ENCODE measurements around the gene NUBP1. TPM values are rescaled to one million over a fixed set of nuclear protein-coding genes. Genes with fewer than 3 reads are reported as not detected.

The NUBP1 gene
- 12.9 and 16.6 TPM in 2 replicates for total RNA-seq

DNA sequence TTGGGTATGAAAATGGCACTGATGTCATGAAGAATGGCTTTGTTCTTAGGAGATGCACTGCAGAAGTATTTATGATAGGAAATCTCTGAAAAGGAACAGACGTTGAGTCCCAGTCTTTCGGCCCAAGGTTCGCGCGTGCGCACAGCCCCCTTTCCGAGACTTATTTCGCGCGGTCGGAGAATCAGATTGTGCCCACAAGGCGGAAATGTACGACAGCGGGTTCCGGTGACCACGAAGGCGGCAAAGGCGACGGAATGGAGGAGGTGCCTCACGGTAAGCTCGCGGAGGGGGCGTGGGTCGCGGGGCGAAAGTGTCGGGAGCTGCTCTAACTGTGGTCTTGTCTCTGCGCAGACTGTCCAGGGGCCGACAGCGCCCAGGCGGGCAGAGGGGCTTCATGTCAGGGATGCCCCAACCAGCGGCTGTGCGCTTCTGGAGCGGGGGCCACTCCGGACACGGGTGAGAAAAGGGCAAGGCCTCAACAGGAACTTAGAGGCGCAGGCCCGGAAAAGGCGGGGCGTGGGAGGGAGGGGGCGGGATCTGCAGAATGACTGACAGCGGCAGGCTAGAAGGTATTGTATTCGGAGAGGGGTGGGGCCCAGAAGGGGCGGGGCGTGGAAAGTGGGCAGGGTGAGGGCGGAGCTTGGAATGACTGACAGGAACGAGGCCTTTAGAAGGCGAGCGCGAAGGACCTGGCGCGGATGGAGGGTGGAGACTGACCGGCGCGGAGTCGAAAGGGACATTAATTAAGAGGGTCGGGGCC lies at the start of gene NUBP1:
NUBP1 (plus strand) TSS at position 233 of the 760 bp plus-strand sequence; CDS start at position 255, 22 bp downstream.
- Histone ChIP-seq H3K36me3 (ENCODE audit: control insufficient read depth, insufficient read depth, low read length) (no peaks in the 10 kb centered on the region), H3K27me3 (ENCODE audit: control insufficient read depth, insufficient read depth, low read length) (no peaks in the 10 kb centered on the region), H3K4me3 (ENCODE audit: low read depth, low read length) (peak within 1 kb of the TSS; percentile 61)
- DNase-seq (ENCODE audit: low read depth) = peak; percentile 92
- TF ChIP-seq, protein P1, sequence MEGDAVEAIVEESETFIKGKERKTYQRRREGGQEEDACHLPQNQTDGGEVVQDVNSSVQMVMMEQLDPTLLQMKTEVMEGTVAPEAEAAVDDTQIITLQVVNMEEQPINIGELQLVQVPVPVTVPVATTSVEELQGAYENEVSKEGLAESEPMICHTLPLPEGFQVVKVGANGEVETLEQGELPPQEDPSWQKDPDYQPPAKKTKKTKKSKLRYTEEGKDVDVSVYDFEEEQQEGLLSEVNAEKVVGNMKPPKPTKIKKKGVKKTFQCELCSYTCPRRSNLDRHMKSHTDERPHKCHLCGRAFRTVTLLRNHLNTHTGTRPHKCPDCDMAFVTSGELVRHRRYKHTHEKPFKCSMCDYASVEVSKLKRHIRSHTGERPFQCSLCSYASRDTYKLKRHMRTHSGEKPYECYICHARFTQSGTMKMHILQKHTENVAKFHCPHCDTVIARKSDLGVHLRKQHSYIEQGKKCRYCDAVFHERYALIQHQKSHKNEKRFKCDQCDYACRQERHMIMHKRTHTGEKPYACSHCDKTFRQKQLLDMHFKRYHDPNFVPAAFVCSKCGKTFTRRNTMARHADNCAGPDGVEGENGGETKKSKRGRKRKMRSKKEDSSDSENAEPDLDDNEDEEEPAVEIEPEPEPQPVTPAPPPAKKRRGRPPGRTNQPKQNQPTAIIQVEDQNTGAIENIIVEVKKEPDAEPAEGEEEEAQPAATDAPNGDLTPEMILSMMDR (IDR thresholded peaks at IDR 0.05; ENCODE audit: insufficient read depth, low read length, severe bottlenecking) = no peak
- FAIRE-seq = no peak

DNA sequence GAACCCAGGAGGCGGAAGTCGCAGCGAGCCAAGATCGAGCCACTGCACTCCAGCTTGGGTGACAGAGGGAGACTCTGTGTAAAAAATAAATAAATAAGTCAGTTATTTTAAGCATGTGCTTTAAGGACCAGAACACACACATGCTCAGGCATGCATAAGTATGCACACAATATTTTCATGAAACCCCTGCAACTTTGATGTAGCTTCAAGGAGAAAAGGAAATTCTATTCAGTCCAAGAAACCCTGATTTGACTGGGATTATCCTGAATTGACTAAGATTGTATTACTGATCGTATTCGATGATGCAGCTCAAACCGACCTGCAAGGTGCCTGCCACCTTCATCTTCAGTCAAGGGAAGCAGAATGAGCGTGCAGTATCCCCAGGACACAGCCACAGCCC lies 49.8 kb upstream of the NUBP1 start:
- TF ChIP-seq, protein P1 (IDR thresholded peaks at IDR 0.05; ENCODE audit: insufficient read depth, low read length, severe bottlenecking) = no peak
- no peak for DNase-seq (ENCODE audit: low read depth)

DNA sequence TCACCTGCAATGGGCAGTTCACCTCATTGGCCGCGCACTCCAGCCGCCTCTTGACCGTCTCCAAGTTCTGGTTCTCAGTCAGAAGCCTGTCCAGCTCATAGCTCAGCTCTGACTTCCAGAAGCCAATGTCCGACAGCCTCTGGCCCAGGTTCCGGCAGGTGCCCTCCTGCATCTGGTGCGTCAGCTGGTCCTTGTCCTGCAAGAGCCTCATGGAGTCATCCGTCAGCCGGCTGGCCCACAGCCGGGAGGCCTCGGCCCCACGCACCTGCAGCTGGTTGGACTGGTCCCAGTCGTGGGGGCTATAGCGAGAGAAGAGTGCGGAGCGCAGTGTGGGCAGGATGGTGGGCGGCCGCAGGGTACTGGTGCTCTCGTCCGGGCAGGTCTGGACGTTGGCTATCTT lies 49.3 kb upstream of the NUBP1 start:
- FAIRE-seq (no peak), DNase-seq (ENCODE audit: low read depth) (no peak)
- Histone ChIP-seq H3K4me3 (ENCODE audit: low read depth, low read length) (no peak overlapping the region), H3K27me3 (ENCODE audit: control insufficient read depth, insufficient read depth, low read length) (no peaks in the 10 kb centered on the region), H3K36me3 (ENCODE audit: control insufficient read depth, insufficient read depth, low read length) (no peaks in the 10 kb centered on the region)
- TF ChIP-seq, protein P1 (IDR thresholded peaks at IDR 0.05; ENCODE audit: insufficient read depth, low read length, severe bottlenecking) = no peak

More for the DNA sequence above, 49.8 kb upstream of the NUBP1 start:
- no peak for FAIRE-seq
- H3K36me3 ChIP-seq (ENCODE audit: control insufficient read depth, insufficient read depth, low read length) = no peaks in the 10 kb centered on the region
- no peaks in the 10 kb centered on the region for H3K27me3 ChIP-seq (ENCODE audit: control insufficient read depth, insufficient read depth, low read length)
- no peak overlapping the region for H3K4me3 ChIP-seq (ENCODE audit: low read depth, low read length)

DNA sequence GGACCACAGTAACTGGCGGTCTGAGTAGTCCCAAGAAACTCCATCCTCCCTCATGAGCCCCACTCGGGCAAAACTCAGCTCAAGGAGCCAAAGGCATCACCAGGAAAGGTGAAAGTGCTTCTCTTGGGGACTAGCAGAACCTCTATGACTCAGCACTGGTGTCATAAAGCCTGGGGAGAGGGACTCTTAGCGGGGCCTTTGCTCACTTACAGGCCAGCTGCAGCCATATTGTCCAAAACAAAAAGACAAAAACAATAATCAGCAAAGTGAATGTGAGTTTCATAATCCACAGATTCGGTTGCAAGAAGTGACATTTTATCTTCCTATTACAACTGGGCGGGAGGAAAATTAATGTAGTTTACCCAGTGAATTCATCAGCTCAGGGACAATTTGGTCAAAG lies 48.8 kb upstream of the NUBP1 start, which contains the start of gene TEKT5:
TEKT5 (minus strand) TSS at position 101 of the 400 bp plus-strand sequence; CDS start at position 44, 57 bp downstream.
- FAIRE-seq (no peak), DNase-seq (ENCODE audit: low read depth) (no peak)
- Histone ChIP-seq H3K4me3 (ENCODE audit: low read depth, low read length) (no peak within 1 kb of the TSS), H3K27me3 (ENCODE audit: control insufficient read depth, insufficient read depth, low read length) (no peaks in the 10 kb centered on the region), H3K36me3 (ENCODE audit: control insufficient read depth, insufficient read depth, low read length) (no peaks in the 10 kb centered on the region)
- TF ChIP-seq, protein P1 (IDR thresholded peaks at IDR 0.05; ENCODE audit: insufficient read depth, low read length, severe bottlenecking) = no peak

DNA sequence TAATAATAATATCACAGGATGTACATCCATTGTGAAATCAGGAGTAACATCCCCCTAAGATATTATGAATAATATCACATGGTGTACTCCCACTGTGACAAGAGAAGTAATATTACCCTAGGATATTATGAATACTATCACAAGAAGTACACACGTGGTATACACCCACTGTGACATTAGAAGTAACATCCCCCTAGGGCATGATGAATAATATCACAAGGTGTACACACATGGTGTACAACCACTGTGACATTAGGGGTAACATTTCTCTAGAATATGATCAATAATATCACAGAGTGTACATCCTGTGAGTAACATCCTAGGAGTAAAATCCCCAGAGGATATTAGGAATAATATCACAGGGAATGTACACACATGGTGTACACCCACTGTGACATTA lies 43.9 kb upstream of the NUBP1 start:
- H3K27me3 ChIP-seq (ENCODE audit: control insufficient read depth, insufficient read depth, low read length) = no peaks in the 10 kb centered on the region
- no peak for FAIRE-seq
- TF ChIP-seq, protein P1 (IDR thresholded peaks at IDR 0.05; ENCODE audit: insufficient read depth, low read length, severe bottlenecking) = no peak
- no peaks in the 10 kb centered on the region for H3K36me3 ChIP-seq (ENCODE audit: control insufficient read depth, insufficient read depth, low read length)
- no peak for DNase-seq (ENCODE audit: low read depth)
- H3K4me3 ChIP-seq (ENCODE audit: low read depth, low read length) = no peak overlapping the region

All from bronchial epithelial cell (primary cell).